Measurements from ENCODE around the gene TMEM135.

The TMEM135 gene

DNA sequence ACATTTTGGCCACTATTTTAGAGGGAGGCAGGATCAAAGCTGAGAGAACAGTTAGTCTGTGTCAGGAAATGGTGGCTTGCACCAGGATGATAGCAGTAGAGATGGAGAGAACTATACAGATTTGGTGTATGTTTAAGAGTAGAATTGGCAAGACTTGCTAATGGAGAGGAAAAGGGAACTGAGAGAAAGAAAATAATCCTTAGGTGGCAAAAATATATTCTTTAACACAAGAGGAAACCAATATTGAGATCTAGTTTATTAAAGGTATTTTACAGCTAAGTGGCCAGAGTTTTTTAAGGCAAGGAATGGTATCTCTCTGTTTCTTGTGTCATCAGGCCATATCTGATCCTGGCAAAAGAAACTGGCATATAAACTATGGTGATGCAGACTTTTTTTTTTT, 278.8 kb downstream of the TMEM135 start:
- no peaks in the 10 kb centered on the region for H3K27me3 Mint-ChIP-seq (ENCODE audit: low read depth, poor library complexity)
- H3K9me3 Mint-ChIP-seq: no peaks in the 10 kb centered on the region
- no peak overlapping the region for H3K4me3 Mint-ChIP-seq
- peak overlapping the region; percentile 8 for H3K27ac Mint-ChIP-seq
- peaks cover 8% of the 10 kb centered on the region for H3K36me3 Mint-ChIP-seq (ENCODE audit: low read depth)
- TF ChIP-seq, protein P1, sequence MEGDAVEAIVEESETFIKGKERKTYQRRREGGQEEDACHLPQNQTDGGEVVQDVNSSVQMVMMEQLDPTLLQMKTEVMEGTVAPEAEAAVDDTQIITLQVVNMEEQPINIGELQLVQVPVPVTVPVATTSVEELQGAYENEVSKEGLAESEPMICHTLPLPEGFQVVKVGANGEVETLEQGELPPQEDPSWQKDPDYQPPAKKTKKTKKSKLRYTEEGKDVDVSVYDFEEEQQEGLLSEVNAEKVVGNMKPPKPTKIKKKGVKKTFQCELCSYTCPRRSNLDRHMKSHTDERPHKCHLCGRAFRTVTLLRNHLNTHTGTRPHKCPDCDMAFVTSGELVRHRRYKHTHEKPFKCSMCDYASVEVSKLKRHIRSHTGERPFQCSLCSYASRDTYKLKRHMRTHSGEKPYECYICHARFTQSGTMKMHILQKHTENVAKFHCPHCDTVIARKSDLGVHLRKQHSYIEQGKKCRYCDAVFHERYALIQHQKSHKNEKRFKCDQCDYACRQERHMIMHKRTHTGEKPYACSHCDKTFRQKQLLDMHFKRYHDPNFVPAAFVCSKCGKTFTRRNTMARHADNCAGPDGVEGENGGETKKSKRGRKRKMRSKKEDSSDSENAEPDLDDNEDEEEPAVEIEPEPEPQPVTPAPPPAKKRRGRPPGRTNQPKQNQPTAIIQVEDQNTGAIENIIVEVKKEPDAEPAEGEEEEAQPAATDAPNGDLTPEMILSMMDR (IDR thresholded peaks at IDR 0.05): no peak
- H3K4me1 Mint-ChIP-seq: peaks cover 13% of the 10 kb centered on the region
- no peak for DNase-seq

DNA sequence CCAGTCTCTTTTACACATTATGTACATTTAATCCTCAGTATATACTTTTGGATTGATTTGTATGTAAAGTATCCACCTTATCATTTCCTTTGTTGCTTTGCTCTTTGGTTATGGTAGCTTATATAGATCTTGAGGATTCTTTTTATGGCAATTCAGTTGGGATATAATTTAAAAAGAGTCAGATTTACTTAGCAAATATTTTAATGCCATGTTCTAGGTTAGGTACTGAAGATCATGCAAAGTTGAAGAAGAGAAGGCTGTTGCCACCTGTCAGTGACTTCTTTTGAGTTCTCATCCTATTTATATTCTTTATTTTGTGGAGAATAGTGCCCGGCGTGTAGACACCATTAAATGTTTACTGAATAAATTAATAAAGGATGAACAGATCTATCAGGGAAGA, 279.7 kb downstream of the TMEM135 start:
- no peak for DNase-seq
- H3K4me3 Mint-ChIP-seq: no peak overlapping the region
- peaks cover 13% of the 10 kb centered on the region for H3K4me1 Mint-ChIP-seq
- TF ChIP-seq, protein P1 (IDR thresholded peaks at IDR 0.05): no peak
- peak overlapping the region; percentile 27 for H3K27ac Mint-ChIP-seq
- H3K27me3 Mint-ChIP-seq (ENCODE audit: low read depth, poor library complexity): no peaks in the 10 kb centered on the region
- peaks cover 8% of the 10 kb centered on the region for H3K36me3 Mint-ChIP-seq (ENCODE audit: low read depth)
- no peaks in the 10 kb centered on the region for H3K9me3 Mint-ChIP-seq

DNA sequence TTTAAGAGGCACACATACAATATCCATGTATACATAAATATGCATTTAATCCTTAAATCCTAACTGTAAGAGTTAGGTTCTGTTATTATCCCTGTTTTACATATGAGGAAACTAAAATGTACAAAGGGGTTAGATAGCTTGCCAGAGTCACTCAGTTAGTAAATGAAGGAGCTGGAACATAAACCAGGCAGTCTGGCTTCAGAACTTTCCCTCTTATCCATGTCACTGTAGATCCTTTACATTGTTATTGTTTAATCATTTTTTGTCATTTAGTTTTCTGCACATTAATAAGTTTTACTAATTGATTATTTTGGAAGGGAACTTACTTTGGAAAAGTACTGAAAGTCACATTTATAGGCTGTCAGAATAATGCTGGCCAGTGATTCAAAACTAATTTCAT, 282.4 kb downstream of the TMEM135 start:
- Mint-ChIP-seq H3K4me3 (no peak overlapping the region), H3K36me3 (ENCODE audit: low read depth) (peaks cover 2% of the 10 kb centered on the region), H3K4me1 (peaks cover 7% of the 10 kb centered on the region), H3K9me3 (no peaks in the 10 kb centered on the region), H3K27ac (no peak overlapping the region), H3K27me3 (ENCODE audit: low read depth, poor library complexity) (no peaks in the 10 kb centered on the region)
- TF ChIP-seq, protein P1 (IDR thresholded peaks at IDR 0.05): no peak
- no peak for DNase-seq

DNA sequence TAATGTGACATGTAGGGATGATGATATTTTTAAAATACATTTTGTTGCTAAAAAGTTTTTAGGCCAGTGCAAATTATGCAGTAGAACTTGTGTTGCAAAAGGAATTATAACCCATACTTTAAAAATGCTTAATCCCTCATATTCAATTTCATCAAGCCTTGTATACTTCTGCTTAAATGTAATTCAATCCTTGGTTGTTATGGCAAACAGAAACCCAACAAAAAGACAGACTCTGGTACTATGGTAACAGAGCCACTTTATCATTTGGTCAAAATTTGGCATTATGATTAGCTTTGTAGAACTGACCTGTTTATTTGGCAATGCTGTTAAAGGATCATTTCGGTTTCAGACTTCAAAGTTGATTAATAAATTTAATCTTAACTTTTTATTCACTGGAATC, 284.8 kb downstream of the TMEM135 start:
- Mint-ChIP-seq H3K9me3 (no peaks in the 10 kb centered on the region), H3K36me3 (ENCODE audit: low read depth) (peaks cover 13% of the 10 kb centered on the region), H3K27me3 (ENCODE audit: low read depth, poor library complexity) (no peaks in the 10 kb centered on the region), H3K27ac (no peak overlapping the region), H3K4me1 (no peaks in the 10 kb centered on the region), H3K4me3 (no peak overlapping the region)
- no peak for DNase-seq
- TF ChIP-seq, protein P1 (IDR thresholded peaks at IDR 0.05): no peak

DNA sequence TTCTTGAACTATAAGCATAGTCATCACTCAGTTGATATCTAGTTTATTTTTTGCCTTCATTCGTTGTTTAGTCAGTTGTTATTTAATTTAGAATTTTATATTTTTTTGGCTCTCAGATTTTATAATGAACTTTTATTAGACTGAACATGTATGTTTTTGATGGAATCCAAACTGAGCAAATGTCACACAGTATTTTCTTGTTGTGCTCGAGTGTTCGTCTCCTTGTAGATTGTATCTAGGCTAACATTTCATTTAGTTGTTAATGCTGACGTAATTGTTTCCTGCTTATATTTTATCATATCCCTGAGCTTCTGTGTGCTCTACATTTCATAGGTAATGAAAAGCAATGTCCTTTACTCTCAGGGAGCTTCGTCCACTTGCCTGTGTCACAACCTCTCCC, 286.2 kb downstream of the TMEM135 start:
- DNase-seq: no peak
- TF ChIP-seq, protein P1 (IDR thresholded peaks at IDR 0.05): no peak
- Mint-ChIP-seq H3K4me1 (no peaks in the 10 kb centered on the region), H3K36me3 (ENCODE audit: low read depth) (peaks cover 23% of the 10 kb centered on the region), H3K4me3 (no peak overlapping the region), H3K9me3 (no peaks in the 10 kb centered on the region), H3K27me3 (ENCODE audit: low read depth, poor library complexity) (no peaks in the 10 kb centered on the region), H3K27ac (peak overlapping the region; percentile 67)

DNA sequence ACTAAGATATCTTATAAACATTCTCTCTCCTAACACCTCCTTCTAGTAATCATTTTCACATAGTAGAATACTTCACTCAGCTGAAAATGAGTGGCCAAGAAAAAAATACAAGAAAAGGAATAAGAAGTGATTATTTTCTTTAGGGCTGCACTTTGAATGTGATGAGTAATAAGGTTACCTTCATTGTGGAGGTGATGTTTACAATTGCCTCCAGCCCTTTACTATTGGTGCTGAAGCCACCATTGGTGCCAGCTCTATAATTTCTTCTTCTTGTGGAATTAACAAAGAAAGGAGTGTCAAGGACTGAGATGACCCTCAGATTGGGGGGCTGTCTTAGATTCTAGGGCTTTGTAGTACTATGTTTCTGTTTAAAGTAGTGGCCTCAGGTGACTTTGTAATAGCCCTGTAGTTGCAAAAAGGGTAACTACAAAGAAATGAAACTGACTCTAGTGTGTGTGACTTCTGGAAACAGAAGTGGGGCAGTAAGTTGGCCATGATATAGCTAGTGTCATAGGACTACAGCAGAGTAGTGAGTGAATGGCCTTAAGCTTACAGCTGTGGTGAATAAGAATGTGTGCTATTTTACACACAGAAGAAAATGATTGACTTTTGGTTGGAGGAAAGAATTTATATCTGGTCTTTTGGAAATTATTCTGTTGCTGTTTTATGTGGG, 287.2 kb downstream of the TMEM135 start:
- Mint-ChIP-seq H3K36me3 (ENCODE audit: low read depth) (peaks cover 23% of the 10 kb centered on the region), H3K4me3 (no peak overlapping the region), H3K27ac (no peak overlapping the region), H3K9me3 (no peaks in the 10 kb centered on the region), H3K27me3 (ENCODE audit: low read depth, poor library complexity) (no peaks in the 10 kb centered on the region), H3K4me1 (no peaks in the 10 kb centered on the region)
- TF ChIP-seq, protein P1 (IDR thresholded peaks at IDR 0.05): no peak
- DNase-seq: no peak
